Loucy (cell line): ENCODE measurements around the gene KCNV2.

ENCODE experiments used
- H2AFZ ChIP-seq: fragments of 200-600 bp; sonication (generic); 2 replicates; pipeline ENCODE4 v1.6.0; 2016; ENCODE audit warnings: antibody characterized with exemption, mild to moderate bottlenecking, low read length, moderate library complexity
- H3F3A ChIP-seq: fragments of 200-600 bp; 2 replicates; pipeline ENCODE4 v1.6.0; 2016; ENCODE audit warnings: antibody characterized with exemption, low read depth, mild to moderate bottlenecking
- H3K27me3 ChIP-seq: fragments of 200-600 bp; sonication (generic); 2 replicates; pipeline ENCODE4 v1.6.1; 2014; ENCODE audit warnings: low read length, mild to moderate bottlenecking; ENCODE audit not compliant: insufficient read depth, poor library complexity, severe bottlenecking
- H3K36me3 ChIP-seq: fragments of 200-600 bp; sonication (generic); 2 replicates; pipeline ENCODE4 v1.6.1; 2016; ENCODE audit warnings: low read length; ENCODE audit not compliant: insufficient read depth
- H3K4me1 ChIP-seq: fragments of 200-600 bp; sonication (generic); 2 replicates; pipeline ENCODE4 v1.5.1; 2014; ENCODE audit warnings: low read length, mild to moderate bottlenecking; ENCODE audit not compliant: insufficient read depth, poor library complexity, severe bottlenecking
- H3K4me2 ChIP-seq: fragments of 200-600 bp; sonication (generic); 2 replicates; pipeline ENCODE4 v1.6.0; 2014; ENCODE audit warnings: antibody characterized with exemption, low read length, low read depth, mild to moderate bottlenecking; ENCODE audit not compliant: poor library complexity, severe bottlenecking
- H3K4me3 ChIP-seq: fragments of 200-600 bp; sonication (generic); 2 replicates; pipeline ENCODE4 v1.5.1; 2014; ENCODE audit warnings: low read length, mild to moderate bottlenecking, mixed read lengths; ENCODE audit not compliant: poor library complexity, severe bottlenecking
- H3K79me2 ChIP-seq: fragments of 200-600 bp; sonication (generic); 2 replicates; pipeline ENCODE4 v1.6.1; 2014; ENCODE audit warnings: low read length; ENCODE audit not compliant: insufficient read depth
- H3K9ac ChIP-seq: fragments of 200-600 bp; sonication (generic); 2 replicates; pipeline ENCODE4 v1.6.0; 2014; ENCODE audit warnings: mild to moderate bottlenecking, low read depth, low read length, moderate library complexity; ENCODE audit not compliant: poor library complexity, severe bottlenecking
- H3K9me2 ChIP-seq: fragments of 200-600 bp; sonication (generic); replicated peaks from 2 replicates; pipeline ENCODE4 v1.6.1; 2016; ENCODE audit warnings: low read depth, low read length, mixed read lengths
- H3K9me3 ChIP-seq: fragments of 200-600 bp; sonication (generic); 2 replicates; pipeline ENCODE4 v1.6.1; 2014; ENCODE audit warnings: mild to moderate bottlenecking, antibody characterized with exemption, low read length, low read depth; ENCODE audit not compliant: insufficient read depth
- H4K20me1 ChIP-seq: fragments of 200-600 bp; sonication (generic); 2 replicates; pipeline ENCODE4 v1.6.0; 2014; ENCODE audit warnings: antibody characterized with exemption, low read length, mild to moderate bottlenecking; ENCODE audit not compliant: insufficient read depth, poor library complexity, severe bottlenecking
- CTCF ChIP-seq: fragments of 200-600 bp; sonication (generic); conservative IDR thresholded peaks from 2 replicates; pipeline ENCODE4 v1.5.1; 2014; ENCODE audit warnings: mild to moderate bottlenecking, antibody characterized with exemption, low read length
- EZH2phosphoT487 ChIP-seq: fragments of 200-600 bp; IDR thresholded peaks from 2 replicates; pipeline ENCODE4 v1.6.1; 2018; ENCODE audit warnings: antibody characterized with exemption, mild to moderate bottlenecking, moderate library complexity, borderline replicate concordance

Gene KCNV2

GRCh38 chr9:2711716-2712115 lies 5.6 kb upstream of the KCNV2 start:
- H3F3A ChIP-seq = no peaks in the 10 kb centered on the region
- no peak overlapping the region for H3K9ac ChIP-seq
- H3K9me2 ChIP-seq = no peaks in the 10 kb centered on the region
- TF ChIP-seq CTCF (no peak), EZH2phosphoT487 (no peak)
- no peaks in the 10 kb centered on the region for H3K27me3 ChIP-seq
- H3K4me1 ChIP-seq = no peaks in the 10 kb centered on the region
- no peak overlapping the region for H2AFZ ChIP-seq
- no peaks in the 10 kb centered on the region for H3K9me3 ChIP-seq
- no peak overlapping the region for H3K4me3 ChIP-seq
- H3K4me2 ChIP-seq = no peak overlapping the region
- no peaks in the 10 kb centered on the region for H3K79me2 ChIP-seq
- H4K20me1 ChIP-seq = no peaks in the 10 kb centered on the region
- H3K36me3 ChIP-seq = no peaks in the 10 kb centered on the region

GRCh38 chr9:2718001-2718697 lies 839 bp downstream of the KCNV2 start:
- no peak overlapping the region for H3K9ac ChIP-seq
- TF ChIP-seq CTCF = no peak
- TF ChIP-seq EZH2phosphoT487 = no peak
- H3K4me3 ChIP-seq = no peak overlapping the region
- no peaks in the 10 kb centered on the region for H3K9me2 ChIP-seq
- H3K4me2 ChIP-seq = no peak overlapping the region
- no peaks in the 10 kb centered on the region for H3K4me1 ChIP-seq
- no peak overlapping the region for H2AFZ ChIP-seq
- no peaks in the 10 kb centered on the region for H4K20me1 ChIP-seq
- no peaks in the 10 kb centered on the region for H3K79me2 ChIP-seq
- no peaks in the 10 kb centered on the region for H3K27me3 ChIP-seq
- H3K9me3 ChIP-seq = no peaks in the 10 kb centered on the region
- H3K36me3 ChIP-seq = no peaks in the 10 kb centered on the region
- H3F3A ChIP-seq = no peaks in the 10 kb centered on the region

- H3K27me3 ChIP-seq = no peaks in the 10 kb centered on the region
- H3K4me1 ChIP-seq = no peaks in the 10 kb centered on the region
- H3K36me3 ChIP-seq = no peaks in the 10 kb centered on the region
- no peak overlapping the region for H3K9ac ChIP-seq
- H3K9me2 ChIP-seq = no peaks in the 10 kb centered on the region
- H3K4me3 ChIP-seq = no peak overlapping the region
- no peak overlapping the region for H2AFZ ChIP-seq
- no peaks in the 10 kb centered on the region for H4K20me1 ChIP-seq
- H3K4me2 ChIP-seq = no peak overlapping the region
- no peaks in the 10 kb centered on the region for H3F3A ChIP-seq
- H3K79me2 ChIP-seq = no peaks in the 10 kb centered on the region
- TF ChIP-seq EZH2phosphoT487 (no peak), CTCF (no peak)
- no peaks in the 10 kb centered on the region for H3K9me3 ChIP-seq
Measured at GRCh38 chr9:2718698-2719033, 1.4 kb downstream of the KCNV2 start.
